ENCODE results near the gene FOXR1.

The FOXR1 gene

GRCh38 chr11:118971646-118972045, at the start of gene FOXR1:
FOXR1 (plus strand) TSS chr11:118971761; CDS start chr11:118971932, 171 bp downstream.
- no peak for DNase-seq (ENCODE audit: low read depth)

- no peak for DNase-seq (ENCODE audit: low read depth)
Measured at GRCh38 chr11:118921929-118922744, 49.4 kb upstream of the FOXR1 start.

GRCh38 chr11:118922745-118923627, 48.6 kb upstream of the FOXR1 start:
- DNase-seq (ENCODE audit: low read depth), result no peak

- DNase-seq (ENCODE audit: low read depth), result no peak
Measured at GRCh38 chr11:118923721-118924587, 47.6 kb upstream of the FOXR1 start.

GRCh38 chr11:118924591-118925585, 46.7 kb upstream of the FOXR1 start:
- DNase-seq (ENCODE audit: low read depth), result no peak

GRCh38 chr11:118927554-118928100, 43.9 kb upstream of the FOXR1 start:
- DNase-seq (ENCODE audit: low read depth), result no peak

GRCh38 chr11:118928101-118928869, 43.3 kb upstream of the FOXR1 start:
- peak; percentile 88 for DNase-seq (ENCODE audit: low read depth)

- no peak for DNase-seq (ENCODE audit: low read depth)
Measured at GRCh38 chr11:118928870-118929500, 42.6 kb upstream of the FOXR1 start.

GRCh38 chr11:118929501-118930093, 42.0 kb upstream of the FOXR1 start:
- peak; percentile 53 for DNase-seq (ENCODE audit: low read depth)

- DNase-seq (ENCODE audit: low read depth), result peak; percentile 78
Measured at GRCh38 chr11:118930094-118930712, 41.4 kb upstream of the FOXR1 start.

- no peak for DNase-seq (ENCODE audit: low read depth)
Measured at GRCh38 chr11:118931571-118931970, 40.0 kb upstream of the FOXR1 start.

- DNase-seq (ENCODE audit: low read depth), result no peak
Measured at GRCh38 chr11:118933486-118933885, 38.1 kb upstream of the FOXR1 start.

GRCh38 chr11:118935376-118935775, 36.2 kb upstream of the FOXR1 start:
- DNase-seq (ENCODE audit: low read depth), result no peak

GRCh38 chr11:118938491-118939403, 32.8 kb upstream of the FOXR1 start:
- DNase-seq (ENCODE audit: low read depth), result no peak

- DNase-seq (ENCODE audit: low read depth), result no peak
Measured at GRCh38 chr11:118939404-118939915, 32.1 kb upstream of the FOXR1 start.

GRCh38 chr11:118939953-118940598, 31.5 kb upstream of the FOXR1 start:
- no peak for DNase-seq (ENCODE audit: low read depth)

All from stimulated activated CD8-positive, alpha-beta memory T cell treated with anti-CD3 and anti-CD28 coated beads, Interleukin-12 subunit alpha, Interleukin-12 subunit beta, amount 100 ng/mL, for 1 hour (primary cell).